Measurements from ENCODE around the gene ATP2A1.

The ATP2A1 gene

GRCh38 chr16:28844226-28844885 lies 33.9 kb upstream of the ATP2A1 start:
- Histone ChIP-seq H3K4me2 (ENCODE audit: insufficient read depth, low read length) (peak overlapping the region; percentile 95), H2AFZ (ENCODE audit: low read depth, low read length) (no peak overlapping the region), H3K27ac (ENCODE audit: low read length) (no peak overlapping the region), H3K4me1 (ENCODE audit: insufficient read depth, low read length) (peaks cover 30% of the 10 kb centered on the region), H3K27me3 (ENCODE audit: insufficient read depth, low read length, poor library complexity) (no peaks in the 10 kb centered on the region), H3K9me3 (ENCODE audit: insufficient read depth, low read length, severe bottlenecking) (no peaks in the 10 kb centered on the region), H3K36me3 (ENCODE audit: insufficient read depth, low read length) (peaks cover 42% of the 10 kb centered on the region), H3K9ac (ENCODE audit: low read depth, low read length) (peak overlapping the region; percentile 78; the same call in 1 of the 2 replicates), H3K79me2 (ENCODE audit: insufficient read depth, low read length) (peaks cover 43% of the 10 kb centered on the region), H3K4me3 (ENCODE audit: low read depth in 1 of 2, low read length in 2 of 2) (peak overlapping the region in 1 of 2 experiments; percentile 98; a peak in 2 of 4 replicates), H4K20me1 (ENCODE audit: insufficient read depth, low read length) (peaks cover 28% of the 10 kb centered on the region)
- ATAC-seq (ENCODE audit: insufficient read depth, low read depth) (no peak), DNase-seq (no peak)
- TF ChIP-seq EZH2 (IDR thresholded peaks at IDR 0.05; ENCODE audit: borderline replicate concordance, low read depth, low read length, severe bottlenecking), result no peak
- TF ChIP-seq CTCF (IDR thresholded peaks at IDR 0.05; ENCODE audit: borderline replicate concordance, extremely low read depth, low read length, poor library complexity, severe bottlenecking), result no peak

- H3K4me3 ChIP-seq (ENCODE audit: low read depth in 1 of 2, low read length in 2 of 2), result peak overlapping the region; percentile 80 to 98
- H3K27ac ChIP-seq (ENCODE audit: low read length), result peak overlapping the region; percentile 79
- no peaks in the 10 kb centered on the region for H3K27me3 ChIP-seq (ENCODE audit: insufficient read depth, low read length, poor library complexity)
- TF ChIP-seq EZH2 (IDR thresholded peaks at IDR 0.05; ENCODE audit: borderline replicate concordance, low read depth, low read length, severe bottlenecking) (no peak), CTCF (IDR thresholded peaks at IDR 0.05; ENCODE audit: borderline replicate concordance, extremely low read depth, low read length, poor library complexity, severe bottlenecking) (no peak)
- H3K79me2 ChIP-seq (ENCODE audit: insufficient read depth, low read length), result peaks cover 43% of the 10 kb centered on the region
- no peaks in the 10 kb centered on the region for H3K9me3 ChIP-seq (ENCODE audit: insufficient read depth, low read length, severe bottlenecking)
- H3K36me3 ChIP-seq (ENCODE audit: insufficient read depth, low read length), result peaks cover 42% of the 10 kb centered on the region
- peak; percentile 48 for DNase-seq
- peak overlapping the region; percentile 78 for H3K9ac ChIP-seq (ENCODE audit: low read depth, low read length)
- no peak overlapping the region for H2AFZ ChIP-seq (ENCODE audit: low read depth, low read length)
- peaks cover 28% of the 10 kb centered on the region for H4K20me1 ChIP-seq (ENCODE audit: insufficient read depth, low read length)
- H3K4me1 ChIP-seq (ENCODE audit: insufficient read depth, low read length), result peaks cover 30% of the 10 kb centered on the region
- H3K4me2 ChIP-seq (ENCODE audit: insufficient read depth, low read length), result peak overlapping the region; percentile 95
- ATAC-seq (ENCODE audit: insufficient read depth, low read depth), result no peak
These were observed 33.0 kb upstream of the ATP2A1 start for GRCh38 chr16:28845293-28845692.

- Histone ChIP-seq H4K20me1 (ENCODE audit: insufficient read depth, low read length) (peaks cover 28% of the 10 kb centered on the region), H3K27me3 (ENCODE audit: insufficient read depth, low read length, poor library complexity) (no peaks in the 10 kb centered on the region), H3K4me2 (ENCODE audit: insufficient read depth, low read length) (peak overlapping the region; percentile 95), H3K4me3 (ENCODE audit: low read depth in 1 of 2, low read length in 2 of 2) (peak overlapping the region; percentile 80 to 98), H3K4me1 (ENCODE audit: insufficient read depth, low read length) (peaks cover 30% of the 10 kb centered on the region), H3K79me2 (ENCODE audit: insufficient read depth, low read length) (peaks cover 43% of the 10 kb centered on the region), H3K27ac (ENCODE audit: low read length) (peak overlapping the region; percentile 79), H3K9me3 (ENCODE audit: insufficient read depth, low read length, severe bottlenecking) (no peaks in the 10 kb centered on the region), H3K9ac (ENCODE audit: low read depth, low read length) (peak overlapping the region; percentile 78), H2AFZ (ENCODE audit: low read depth, low read length) (peak overlapping the region; percentile 80), H3K36me3 (ENCODE audit: insufficient read depth, low read length) (peaks cover 42% of the 10 kb centered on the region)
- no peak for ATAC-seq (ENCODE audit: insufficient read depth, low read depth)
- no peak for TF ChIP-seq CTCF (IDR thresholded peaks at IDR 0.05; ENCODE audit: borderline replicate concordance, extremely low read depth, low read length, poor library complexity, severe bottlenecking)
- TF ChIP-seq EZH2 (IDR thresholded peaks at IDR 0.05; ENCODE audit: borderline replicate concordance, low read depth, low read length, severe bottlenecking), result no peak
- no peak for DNase-seq
These were observed 32.6 kb upstream of the ATP2A1 start for GRCh38 chr16:28845761-28846079.
